Activated naive CD4-positive, alpha-beta T cell (primary cell): ENCODE data around the gene HBZ.
"Not testable (repeated sequence)": the region's sequence is repeated elsewhere in the genome, so short reads cannot be mapped to it uniquely, and the experiment has no call there.

Experiments used
- DNase-seq, 4 experiments: peaks; one replicate each; lab custom pipeline; 2025; lab: John Stamatoyannopoulos, UW

Gene HBZ

GRCh38 chr16:164827-165538 lies 12.5 kb downstream of the HBZ start:
- no peak for DNase-seq

DNA sequence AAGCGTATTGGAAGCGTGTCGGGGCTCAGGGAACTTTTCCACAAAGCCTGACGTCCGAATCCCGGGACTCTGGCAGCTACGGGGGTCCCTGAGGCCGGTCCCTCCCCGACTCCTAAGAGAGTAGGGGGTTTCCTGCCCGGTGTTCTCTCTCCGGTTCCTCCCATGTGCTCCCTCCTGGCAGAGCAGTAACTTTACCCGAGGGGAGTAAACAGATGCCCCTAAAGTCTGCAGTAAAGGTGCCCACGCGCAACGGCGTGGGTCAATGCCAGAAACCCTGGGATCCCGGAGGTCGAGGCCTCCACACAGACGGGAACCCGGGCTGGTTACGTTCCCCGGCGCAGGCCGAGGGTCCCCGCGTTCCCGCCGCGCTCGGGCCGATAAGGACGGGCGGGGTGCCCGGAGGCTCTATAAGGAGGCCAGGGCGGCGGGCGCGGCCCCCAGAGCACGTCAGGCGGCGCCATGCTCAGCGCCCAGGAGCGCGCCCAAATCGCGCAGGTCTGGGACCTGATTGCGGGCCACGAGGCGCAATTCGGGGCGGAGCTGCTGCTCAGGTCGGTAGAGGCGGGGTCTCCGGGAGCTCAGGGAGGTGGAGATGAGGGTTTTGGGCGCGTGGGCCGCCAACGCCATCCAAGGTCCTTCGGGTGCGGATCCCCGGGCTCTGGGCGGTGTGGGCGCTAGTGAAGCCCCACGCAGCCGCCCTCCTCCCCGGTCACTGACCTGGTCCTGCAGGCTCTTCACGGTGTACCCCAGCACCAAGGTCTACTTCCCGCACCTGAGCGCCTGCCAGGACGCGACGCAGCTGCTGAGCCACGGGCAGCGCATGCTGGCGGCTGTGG lies 13.3 kb downstream of the HBZ start, which contains the start of gene HBM:
Gene HBM, plus strand, starts transcription at position 440 of the 836 bp plus-strand sequence. Its CDS starts 20 bp downstream, at position 460.
- no peak for DNase-seq

GRCh38 chr16:166375-167121 lies 14.1 kb downstream of the HBZ start:
- no peak for DNase-seq

DNA sequence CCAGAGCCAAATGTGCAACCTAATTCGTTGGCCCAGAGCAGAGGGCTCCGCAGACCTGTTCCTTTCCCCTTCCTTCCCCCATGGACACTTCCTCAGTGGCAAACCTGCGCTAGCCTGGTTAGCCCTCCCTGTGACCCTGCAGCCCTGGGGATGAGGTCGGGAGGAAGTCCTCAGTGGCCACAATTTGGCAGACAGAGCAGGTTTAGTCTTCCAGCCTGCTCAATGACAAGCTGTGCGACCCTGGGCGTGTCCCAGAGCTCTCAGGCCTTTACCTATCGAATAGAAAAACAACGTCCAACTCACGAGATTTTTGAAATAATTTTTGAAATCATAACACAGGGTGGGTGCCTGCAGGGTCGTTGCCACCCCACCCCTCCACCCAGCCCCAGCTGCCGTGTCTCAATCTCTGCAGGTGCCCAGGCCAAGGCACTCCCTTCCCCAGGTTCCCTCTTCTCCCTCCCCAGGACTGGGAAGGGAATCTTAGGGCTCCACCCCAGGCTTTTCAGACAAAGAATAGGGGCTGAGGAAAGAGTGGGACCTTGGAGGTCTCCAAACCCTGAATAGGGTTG lies 14.8 kb downstream of the HBZ start:
- DNase-seq: no peak

DNA sequence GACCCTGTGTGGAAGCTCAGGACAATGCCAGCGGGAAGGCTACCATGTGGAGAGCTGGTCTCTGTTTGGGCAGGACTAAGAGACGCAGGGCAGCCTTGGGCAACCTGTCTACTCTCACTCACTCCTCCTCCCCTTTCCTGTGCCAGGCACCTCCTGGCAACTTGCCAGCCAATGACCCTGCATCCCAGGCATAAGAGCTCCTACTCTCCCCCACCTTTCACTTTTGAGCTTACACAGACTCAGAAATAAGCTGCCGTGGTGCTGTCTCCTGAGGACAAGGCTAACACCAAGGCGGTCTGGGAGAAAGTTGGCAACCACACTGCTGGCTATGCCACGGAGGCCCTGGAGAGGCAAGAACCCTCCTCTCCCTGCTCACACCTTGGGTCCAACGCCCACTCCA lies 16.0 kb downstream of the HBZ start:
- no peak for DNase-seq

DNA sequence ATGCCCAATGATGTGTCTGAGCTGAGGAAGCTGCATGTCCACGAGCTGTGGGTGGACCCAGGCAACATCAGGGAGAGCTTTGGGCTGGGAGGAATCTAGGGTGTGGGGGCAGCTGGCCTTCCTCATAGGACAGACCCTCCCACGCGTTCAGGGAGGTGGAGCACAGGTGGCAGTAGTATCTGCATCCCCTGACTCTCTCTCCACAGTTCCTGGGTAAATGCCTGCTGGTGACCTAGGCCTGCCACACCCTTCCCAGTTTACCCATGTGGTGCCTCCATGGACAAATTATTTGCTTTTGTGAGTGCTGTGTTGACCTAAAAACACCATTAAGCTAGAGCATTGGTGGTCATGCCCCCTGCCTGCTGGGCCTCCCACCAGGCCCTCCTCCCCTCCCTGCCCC lies 16.6 kb downstream of the HBZ start:
- DNase-seq: no peak

DNA sequence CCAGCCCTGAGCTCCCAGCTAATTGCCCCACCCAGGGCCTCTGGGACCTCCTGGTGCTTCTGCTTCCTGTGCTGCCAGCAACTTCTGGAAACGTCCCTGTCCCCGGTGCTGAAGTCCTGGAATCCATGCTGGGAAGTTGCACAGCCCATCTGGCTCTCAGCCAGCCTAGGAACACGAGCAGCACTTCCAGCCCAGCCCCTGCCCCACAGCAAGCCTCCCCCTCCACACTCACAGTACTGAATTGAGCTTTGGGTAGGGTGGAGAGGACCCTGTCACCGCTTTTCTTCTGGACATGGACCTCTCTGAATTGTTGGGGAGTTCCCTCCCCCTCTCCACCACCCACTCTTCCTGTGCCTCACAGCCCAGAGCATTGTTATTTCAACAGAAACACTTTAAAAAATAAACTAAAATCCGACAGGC lies 17.7 kb downstream of the HBZ start:
- not testable (repeated sequence) for DNase-seq

DNA sequence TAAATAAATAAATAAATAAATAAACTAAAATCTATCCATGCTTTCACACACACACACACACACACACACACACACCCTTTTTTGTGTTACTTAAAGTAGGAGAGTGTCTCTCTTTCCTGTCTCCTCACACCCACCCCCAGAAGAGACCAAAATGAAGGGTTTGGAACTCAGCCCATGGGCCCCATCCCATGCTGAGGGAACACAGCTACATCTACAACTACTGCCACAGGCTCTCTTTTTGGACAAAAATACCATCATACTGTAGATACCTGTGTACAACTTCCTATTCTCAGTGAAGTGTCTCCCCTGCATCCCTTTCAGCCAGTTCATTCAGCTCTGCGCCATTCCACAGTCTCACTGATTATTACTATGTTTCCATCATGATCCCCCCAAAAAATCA lies 18.3 kb downstream of the HBZ start:
- no peak for DNase-seq

DNA sequence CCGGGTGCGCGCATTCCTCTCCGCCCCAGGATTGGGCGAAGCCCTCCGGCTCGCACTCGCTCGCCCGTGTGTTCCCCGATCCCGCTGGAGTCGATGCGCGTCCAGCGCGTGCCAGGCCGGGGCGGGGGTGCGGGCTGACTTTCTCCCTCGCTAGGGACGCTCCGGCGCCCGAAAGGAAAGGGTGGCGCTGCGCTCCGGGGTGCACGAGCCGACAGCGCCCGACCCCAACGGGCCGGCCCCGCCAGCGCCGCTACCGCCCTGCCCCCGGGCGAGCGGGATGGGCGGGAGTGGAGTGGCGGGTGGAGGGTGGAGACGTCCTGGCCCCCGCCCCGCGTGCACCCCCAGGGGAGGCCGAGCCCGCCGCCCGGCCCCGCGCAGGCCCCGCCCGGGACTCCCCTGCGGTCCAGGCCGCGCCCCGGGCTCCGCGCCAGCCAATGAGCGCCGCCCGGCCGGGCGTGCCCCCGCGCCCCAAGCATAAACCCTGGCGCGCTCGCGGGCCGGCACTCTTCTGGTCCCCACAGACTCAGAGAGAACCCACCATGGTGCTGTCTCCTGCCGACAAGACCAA lies 20.0 kb downstream of the HBZ start, which contains the start of gene HBA2:
Gene HBA2, plus strand, starts transcription at position 503 of the 568 bp plus-strand sequence. Its CDS starts 37 bp downstream, at position 540.
- not testable (repeated sequence) for DNase-seq

DNA sequence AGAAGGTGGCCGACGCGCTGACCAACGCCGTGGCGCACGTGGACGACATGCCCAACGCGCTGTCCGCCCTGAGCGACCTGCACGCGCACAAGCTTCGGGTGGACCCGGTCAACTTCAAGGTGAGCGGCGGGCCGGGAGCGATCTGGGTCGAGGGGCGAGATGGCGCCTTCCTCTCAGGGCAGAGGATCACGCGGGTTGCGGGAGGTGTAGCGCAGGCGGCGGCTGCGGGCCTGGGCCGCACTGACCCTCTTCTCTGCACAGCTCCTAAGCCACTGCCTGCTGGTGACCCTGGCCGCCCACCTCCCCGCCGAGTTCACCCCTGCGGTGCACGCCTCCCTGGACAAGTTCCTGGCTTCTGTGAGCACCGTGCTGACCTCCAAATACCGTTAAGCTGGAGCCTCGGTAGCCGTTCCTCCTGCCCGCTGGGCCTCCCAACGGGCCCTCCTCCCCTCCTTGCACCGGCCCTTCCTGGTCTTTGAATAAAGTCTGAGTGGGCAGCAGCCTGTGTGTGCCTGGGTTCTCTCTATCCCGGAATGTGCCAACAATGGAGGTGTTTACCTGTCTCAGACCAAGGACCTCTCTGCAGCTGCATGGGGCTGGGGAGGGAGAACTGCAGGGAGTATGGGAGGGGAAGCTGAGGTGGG lies 20.9 kb downstream of the HBZ start:
- not testable (repeated sequence) for DNase-seq

- DNase-seq: not testable (repeated sequence)
These were observed 21.7 kb downstream of the HBZ start for GRCh38 chr16:173928-174769.

DNA sequence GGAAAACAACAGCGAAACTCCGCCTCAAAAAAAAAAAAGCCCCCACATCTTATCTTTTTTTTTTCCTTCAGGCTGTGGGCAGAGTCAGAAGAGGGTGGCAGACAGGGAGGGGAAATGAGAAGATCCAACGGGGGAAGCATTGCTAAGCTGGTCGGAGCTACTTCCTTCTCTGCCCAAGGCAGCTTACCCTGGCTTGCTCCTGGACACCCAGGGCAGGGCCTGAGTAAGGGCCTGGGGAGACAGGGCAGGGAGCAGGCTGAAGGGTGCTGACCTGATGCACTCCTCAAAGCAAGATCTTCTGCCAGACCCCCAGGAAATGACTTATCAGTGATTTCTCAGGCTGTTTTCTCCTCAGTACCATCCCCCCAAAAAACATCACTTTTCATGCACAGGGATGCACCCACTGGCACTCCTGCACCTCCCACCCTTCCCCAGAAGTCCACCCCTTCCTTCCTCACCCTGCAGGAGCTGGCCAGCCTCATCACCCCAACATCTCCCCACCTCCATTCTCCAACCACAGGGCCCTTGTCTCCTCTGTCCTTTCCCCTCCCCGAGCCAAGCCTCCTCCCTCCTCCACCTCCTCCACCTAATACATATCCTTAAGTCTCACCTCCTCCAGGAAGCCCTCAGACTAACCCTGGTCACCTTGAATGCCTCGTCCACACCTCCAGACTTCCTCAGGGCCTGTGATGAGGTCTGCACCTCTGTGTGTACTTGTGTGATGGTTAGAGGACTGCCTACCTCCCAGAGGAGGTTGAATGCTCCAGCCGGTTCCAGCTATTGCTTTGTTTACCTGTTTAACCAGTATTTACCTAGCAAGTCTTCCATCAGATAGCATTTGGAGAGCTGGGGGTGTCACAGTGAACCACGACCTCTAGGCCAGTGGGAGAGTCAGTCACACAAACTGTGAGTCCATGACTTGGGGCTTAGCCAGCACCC lies 22.8 kb downstream of the HBZ start:
- DNase-seq: no peak

DNA sequence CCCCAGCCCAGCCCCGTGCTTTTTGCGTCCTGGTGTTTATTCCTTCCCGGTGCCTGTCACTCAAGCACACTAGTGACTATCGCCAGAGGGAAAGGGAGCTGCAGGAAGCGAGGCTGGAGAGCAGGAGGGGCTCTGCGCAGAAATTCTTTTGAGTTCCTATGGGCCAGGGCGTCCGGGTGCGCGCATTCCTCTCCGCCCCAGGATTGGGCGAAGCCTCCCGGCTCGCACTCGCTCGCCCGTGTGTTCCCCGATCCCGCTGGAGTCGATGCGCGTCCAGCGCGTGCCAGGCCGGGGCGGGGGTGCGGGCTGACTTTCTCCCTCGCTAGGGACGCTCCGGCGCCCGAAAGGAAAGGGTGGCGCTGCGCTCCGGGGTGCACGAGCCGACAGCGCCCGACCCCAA lies 23.6 kb downstream of the HBZ start:
- not testable (repeated sequence) for DNase-seq

GRCh38 chr16:176477-177382 lies 24.3 kb downstream of the HBZ start, which contains the start of gene HBA1:
Gene HBA1, plus strand, starts transcription at chr16:176680. Its CDS starts 37 bp downstream, at chr16:176717.
- DNase-seq: not testable (repeated sequence)

GRCh38 chr16:177394-177822 lies 25.0 kb downstream of the HBZ start:
- no peak for DNase-seq

DNA sequence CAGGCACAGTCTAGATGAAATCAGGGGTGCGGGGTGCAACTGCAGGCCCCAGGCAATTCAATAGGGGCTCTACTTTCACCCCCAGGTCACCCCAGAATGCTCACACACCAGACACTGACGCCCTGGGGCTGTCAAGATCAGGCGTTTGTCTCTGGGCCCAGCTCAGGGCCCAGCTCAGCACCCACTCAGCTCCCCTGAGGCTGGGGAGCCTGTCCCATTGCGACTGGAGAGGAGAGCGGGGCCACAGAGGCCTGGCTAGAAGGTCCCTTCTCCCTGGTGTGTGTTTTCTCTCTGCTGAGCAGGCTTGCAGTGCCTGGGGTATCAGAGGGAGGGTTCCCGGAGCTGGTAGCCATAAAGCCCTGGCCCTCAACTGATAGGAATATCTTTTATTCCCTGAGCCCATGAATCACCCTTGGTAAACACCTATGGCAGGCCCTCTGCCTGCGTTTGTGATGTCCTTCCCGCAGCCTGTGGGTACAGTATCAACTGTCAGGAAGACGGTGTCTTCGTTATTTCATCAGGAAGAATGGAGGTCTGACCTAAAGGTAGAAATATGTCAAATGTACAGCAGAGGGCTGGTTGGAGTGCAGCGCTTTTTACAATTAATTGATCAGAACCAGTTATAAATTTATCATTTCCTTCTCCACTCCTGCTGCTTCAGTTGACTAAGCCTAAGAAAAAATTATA lies 25.7 kb downstream of the HBZ start:
- DNase-seq: no peak

DNA sequence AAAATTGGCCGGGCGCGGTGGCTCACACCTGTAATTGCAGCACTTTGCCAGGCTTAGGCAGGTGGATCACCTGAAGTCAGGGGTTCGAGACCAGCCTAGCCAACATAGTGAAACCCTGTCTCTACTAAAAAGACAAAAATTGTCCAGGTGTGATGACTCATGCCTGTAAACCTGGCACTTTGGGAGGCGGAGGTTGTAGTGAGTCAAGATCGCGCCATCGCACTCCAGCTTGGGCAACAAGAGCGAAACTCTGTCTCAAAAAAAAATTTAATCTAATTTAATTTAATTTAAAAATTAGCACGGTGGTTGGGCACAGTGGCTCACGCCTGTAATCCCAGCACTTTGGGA lies 26.2 kb downstream of the HBZ start:
- DNase-seq: no peak
